Posterior cingulate gyrus (tissue), 11 donors: ENCODE results near the gene TFPI2.
"Not testable (repeated sequence)": the region's sequence is repeated elsewhere in the genome, so short reads cannot be mapped to it uniquely, and the experiment has no call there.

Experiments
- DNase-seq, 10 donors: peaks; one replicate each; pipeline versions ENCODE4 v3.0.0 to v3.0.0-alpha.2; 2020 to 2021; ENCODE audit warnings: mixed read lengths in 3 of 10
- intact Hi-C: fragments of 100-400 bp; cut with DNase I; formaldehyde crosslinking; loops from one replicate; pipeline ENCODE4 v1.15.1; 2023

The TFPI2 gene

DNA sequence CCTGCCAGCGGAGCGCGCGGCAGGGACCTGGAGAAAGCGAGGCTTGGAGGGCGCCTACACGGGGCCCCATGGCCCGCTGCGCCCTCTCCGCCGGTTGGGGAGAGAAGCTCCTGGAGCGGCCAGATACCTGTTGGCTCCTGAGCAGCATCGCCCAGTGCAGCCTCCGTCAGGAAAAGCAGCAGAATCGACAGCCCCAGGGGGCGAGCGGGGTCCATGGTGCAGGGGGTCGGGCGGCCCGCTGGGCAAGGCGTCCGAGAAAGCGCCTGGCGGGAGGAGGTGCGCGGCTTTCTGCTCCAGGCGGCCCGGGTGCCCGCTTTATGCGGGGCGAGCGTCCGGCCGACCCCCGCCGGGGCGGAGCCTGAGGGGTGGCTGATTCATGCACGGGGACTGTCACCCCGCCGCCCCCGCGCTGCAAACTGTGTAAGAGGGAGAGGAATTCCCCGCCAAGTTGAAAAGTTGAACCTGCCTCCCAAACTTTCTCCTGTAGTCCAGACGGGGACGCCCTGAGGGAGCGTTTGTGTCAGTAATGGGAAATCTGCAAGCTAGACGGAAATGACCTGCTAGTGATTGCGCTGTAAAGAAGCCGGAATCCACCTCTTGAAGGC lies at the start of gene TFPI2:
Gene TFPI2 (minus strand): TSS at position 290 of the 605 bp plus-strand sequence. CDS start 75 bp downstream, at position 215.
- intact Hi-C loops, result no loop called here
- peak in 3 of 10 donors; percentile 8 to 74 (median 62) for DNase-seq

- intact Hi-C loops, result no loop called here
- DNase-seq, result no peak
These were observed 47.7 kb upstream of the TFPI2 start for GRCh38 chr7:93938293-93938692.

GRCh38 chr7:93937818-93938217 lies 47.3 kb upstream of the TFPI2 start:
- DNase-seq, result no peak
- intact Hi-C loops, result no loop called here

GRCh38 chr7:93935102-93935501 lies 44.5 kb upstream of the TFPI2 start:
- intact Hi-C loops, result no loop called here
- no peak for DNase-seq

DNA sequence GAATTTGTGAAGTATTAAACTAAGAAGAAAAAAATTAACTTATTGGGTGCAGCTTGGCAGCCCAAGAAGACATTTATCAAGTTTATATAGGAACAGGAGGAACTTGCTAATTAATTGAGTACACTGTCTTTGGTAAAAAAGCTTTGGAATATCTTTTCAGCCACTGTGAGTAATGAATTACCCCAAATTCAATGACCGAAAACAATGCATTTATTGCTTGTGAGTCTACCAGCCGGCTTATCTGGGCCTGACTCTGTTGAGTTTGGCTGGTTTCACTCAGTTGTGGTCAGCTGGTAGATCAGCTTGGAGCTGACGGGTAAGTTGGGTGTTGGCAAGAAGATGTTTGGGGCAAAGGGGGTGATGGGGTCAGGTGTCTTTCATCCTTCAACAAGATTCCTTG lies 42.6 kb upstream of the TFPI2 start:
- intact Hi-C loops, result no loop called here
- DNase-seq, result no peak

- intact Hi-C loops, result no loop called here
- no peak for DNase-seq
These were observed 41.1 kb upstream of the TFPI2 start for GRCh38 chr7:93931655-93932054.

DNA sequence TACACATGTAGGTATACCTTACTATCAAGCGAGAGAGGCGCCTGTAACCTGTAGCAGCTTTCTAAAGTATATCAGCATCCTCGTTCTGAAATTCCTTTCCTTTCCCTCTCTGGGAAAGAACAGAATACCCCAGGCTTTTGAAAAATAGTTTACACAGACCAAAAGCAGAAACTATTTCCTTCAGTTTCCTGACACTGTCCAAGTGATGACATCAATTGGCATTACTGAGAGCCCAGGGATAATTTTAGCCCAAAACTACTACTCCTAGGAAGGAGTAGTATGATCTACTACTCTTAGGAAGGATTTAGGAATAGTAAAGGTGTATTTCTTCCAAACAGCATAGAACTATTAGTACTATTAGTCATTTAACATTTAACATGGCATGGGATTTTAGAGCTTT lies 37.0 kb upstream of the TFPI2 start:
- intact Hi-C loops, result no loop called here
- DNase-seq, result no peak

DNA sequence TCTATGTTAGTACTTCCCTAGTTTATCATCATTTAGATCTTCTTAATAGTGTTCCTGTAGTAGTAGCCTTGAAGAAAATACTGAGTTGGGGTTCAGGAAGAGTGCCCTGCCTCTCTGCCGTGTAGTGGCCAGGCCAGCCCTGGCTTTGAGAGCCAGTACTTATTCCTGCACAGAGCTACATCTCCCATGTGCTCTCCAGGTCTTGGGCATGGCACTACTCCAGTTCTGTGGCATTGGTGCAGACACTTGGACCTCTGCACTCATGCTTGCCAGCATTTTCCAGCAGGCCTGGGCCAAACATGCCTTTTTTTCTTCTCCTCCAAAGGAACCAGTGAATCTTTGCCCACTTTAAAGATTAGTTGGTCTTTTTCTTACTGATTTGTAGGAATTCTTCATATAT lies 36.2 kb upstream of the TFPI2 start:
- intact Hi-C loops, result no loop called here
- no peak for DNase-seq

GRCh38 chr7:93923942-93924341 lies 33.4 kb upstream of the TFPI2 start:
- intact Hi-C loops, result no loop called here
- DNase-seq, result no peak

GRCh38 chr7:93923296-93923695 lies 32.7 kb upstream of the TFPI2 start:
- no peak for DNase-seq
- intact Hi-C loops, result no loop called here

GRCh38 chr7:93921607-93922566 lies 31.3 kb upstream of the TFPI2 start, which contains the start of gene GNG11:
TSS of gene GNG11 (plus strand) at chr7:93921735. CDS start at chr7:93922138, 403 bp downstream.
- peak; percentile 23 to 91 (median 58) for DNase-seq
- intact Hi-C loops, result no loop called here

- DNase-seq, result no peak
- intact Hi-C loops, result no loop called here
These were observed 30.6 kb upstream of the TFPI2 start for GRCh38 chr7:93921186-93921585.

GRCh38 chr7:93920496-93921182 lies 30.1 kb upstream of the TFPI2 start:
- DNase-seq, result no peak
- intact Hi-C loops, result no loop called here

GRCh38 chr7:93916315-93916714 lies 25.8 kb upstream of the TFPI2 start:
- intact Hi-C loops, DNase-seq: not testable (repeated sequence)

DNA sequence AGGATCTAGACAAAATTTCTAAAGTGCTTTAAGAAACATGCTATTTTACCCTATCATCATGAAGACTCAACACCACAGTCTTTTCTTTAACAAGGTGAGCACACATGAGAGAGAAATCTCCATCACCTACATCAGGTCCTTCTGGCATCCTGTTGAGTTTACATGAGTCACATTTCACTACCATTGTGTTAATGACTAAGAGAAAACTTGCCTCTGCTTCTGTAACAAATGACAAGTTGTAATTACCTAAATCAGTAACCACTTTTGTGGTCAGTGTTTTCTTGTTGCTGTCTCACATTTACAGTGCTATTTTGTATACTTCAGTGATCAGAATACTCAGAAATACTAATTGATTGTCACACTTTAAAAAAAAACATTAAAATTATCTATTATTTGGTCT lies 25.3 kb upstream of the TFPI2 start:
- DNase-seq, intact Hi-C loops: not testable (repeated sequence)

DNA sequence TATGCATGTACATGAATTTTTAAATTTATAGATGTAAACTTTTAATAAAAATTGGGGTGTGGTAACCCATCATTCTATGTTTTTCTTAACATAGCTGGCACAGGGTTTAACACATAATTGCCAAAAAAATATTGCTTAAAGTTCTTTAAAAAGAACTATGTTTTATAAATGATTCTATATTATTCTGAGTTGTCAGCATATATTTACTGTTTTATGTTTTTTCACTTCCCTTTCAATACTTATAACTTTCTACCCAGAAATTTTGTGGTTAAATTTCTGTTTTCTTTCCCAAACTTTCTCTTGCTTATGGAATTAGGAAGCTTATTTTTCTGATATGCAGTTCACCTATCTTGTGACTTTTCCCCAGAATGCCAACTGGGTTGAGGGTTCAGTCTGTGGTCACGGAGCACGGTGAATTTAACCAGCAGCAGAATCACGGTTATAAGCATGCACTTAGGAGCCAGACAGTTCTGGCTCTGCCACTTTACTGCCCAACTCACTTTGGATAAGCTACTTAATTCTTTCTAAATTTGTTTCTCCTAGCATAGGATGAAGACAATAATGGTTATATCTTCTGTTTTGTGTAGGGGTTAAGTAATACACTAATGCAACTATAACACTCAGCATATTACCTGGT lies 24.8 kb upstream of the TFPI2 start:
- DNase-seq, intact Hi-C loops: not testable (repeated sequence)

DNA sequence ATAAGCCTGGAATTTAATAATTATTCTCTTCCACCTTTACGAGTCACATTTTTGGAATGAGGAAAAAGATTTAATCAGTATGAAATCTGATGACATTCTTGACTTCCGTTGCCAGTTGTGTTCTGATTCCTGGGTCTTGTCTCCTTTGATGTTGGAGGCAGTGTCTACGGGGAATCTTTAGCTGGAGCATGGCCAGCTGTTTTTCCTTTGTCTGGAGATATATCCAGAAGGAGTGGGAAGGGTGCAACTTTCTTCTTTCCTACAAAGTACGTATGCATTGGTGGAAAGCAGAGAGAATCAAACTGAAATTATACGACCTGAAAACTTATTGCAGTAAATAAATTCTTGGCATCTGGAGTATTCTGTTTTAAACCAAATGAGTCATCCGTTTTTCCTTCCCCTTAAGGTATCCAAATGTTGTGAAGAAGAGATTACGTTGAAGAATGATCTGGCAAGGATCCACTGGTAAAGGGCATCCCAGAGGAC lies 24.1 kb upstream of the TFPI2 start:
- intact Hi-C loops, result no loop called here
- no peak for DNase-seq

DNA sequence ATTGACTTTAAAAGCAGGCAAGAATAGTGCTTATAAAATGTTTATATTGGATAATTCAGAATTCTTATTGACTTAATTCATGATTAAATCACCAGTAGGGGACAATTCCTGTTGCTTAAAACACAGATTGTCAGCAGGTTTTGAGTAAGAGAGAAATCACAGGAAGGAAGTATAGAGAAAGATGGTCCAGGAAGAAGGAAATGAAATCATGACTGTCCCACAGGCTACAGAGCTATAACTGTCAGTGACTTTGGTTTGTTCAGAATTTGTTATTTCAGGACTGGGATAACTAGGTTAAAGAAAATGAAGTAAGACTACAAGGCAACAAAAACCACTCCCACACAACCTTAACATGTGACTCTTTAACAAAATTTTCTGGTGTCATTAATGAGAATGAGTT lies 22.6 kb upstream of the TFPI2 start:
- DNase-seq, result no peak
- intact Hi-C loops, result no loop called here

GRCh38 chr7:93911661-93912060 lies 21.1 kb upstream of the TFPI2 start:
- DNase-seq, intact Hi-C loops: not testable (repeated sequence)

DNA sequence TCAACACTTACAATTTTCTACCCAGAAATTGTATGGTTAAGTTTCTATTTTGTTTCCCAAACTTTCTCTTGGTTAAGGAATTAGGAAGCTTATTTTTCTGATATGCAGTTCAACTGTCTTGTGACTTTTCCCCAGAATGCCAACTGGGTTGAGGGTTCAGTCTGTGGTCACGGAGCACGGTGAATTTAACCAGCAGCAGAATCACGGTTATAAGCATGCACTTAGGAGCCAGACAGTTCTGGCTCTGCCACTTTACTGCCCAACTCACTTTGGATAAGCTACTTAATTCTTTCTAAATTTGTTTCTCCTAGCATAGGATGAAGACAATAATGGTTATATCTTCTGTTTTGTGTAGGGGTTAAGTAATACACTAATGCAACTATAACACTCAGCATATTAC lies 20.7 kb upstream of the TFPI2 start:
- DNase-seq, intact Hi-C loops: not testable (repeated sequence)
